Upper lobe of left lung (tissue), 4 donors: Measurements from ENCODE around the gene CD6.
"Not testable (repeated sequence)": the region's sequence is repeated elsewhere in the genome, so short reads cannot be mapped to it uniquely, and the experiment has no call there.

Source experiments
- CTCF ChIP-seq, 6 experiments: fragments of 450-650 bp in 4 of 6; fragments of 200-600 bp in 2 of 6; sonication (generic) in 2 of 6; IDR thresholded peaks; one replicate each; pipeline ENCODE4 v1.5.1; 2016 to 2019; ENCODE audit warnings: antibody characterized with exemption in 6 of 6
- EP300 ChIP-seq, 4 donors: sonication (generic); formaldehyde crosslinking; IDR thresholded peaks; one replicate each; pipeline ENCODE4 v1.5.1; 2017; ENCODE audit warnings: antibody characterized with exemption in 4 of 4, control low read depth in 2 of 4
- POLR2A ChIP-seq, 4 donors: fragments of 450-650 bp; IDR thresholded peaks; one replicate each; pipeline ENCODE4 v1.5.1; 2016 to 2017; ENCODE audit warnings: antibody characterized with exemption in 4 of 4, mild to moderate bottlenecking in 2 of 4
- POLR2AphosphoS5 ChIP-seq, 2 donors: sonication (generic); formaldehyde crosslinking; IDR thresholded peaks; one replicate each; pipeline ENCODE4 v1.5.1; 2017; ENCODE audit warnings: antibody characterized with exemption in 2 of 2

- not testable (repeated sequence) for TF ChIP-seq POLR2A, CTCF, EP300, POLR2AphosphoS5 (IDR thresholded peaks at IDR 0.05)
Observed at GRCh38 chr11:61065236-61065635, 93.8 kb downstream of the CD6 start.
